ENCODE results near the gene LMBRD2. TPM values are rescaled to one million over a fixed set of nuclear protein-coding genes. Genes with fewer than 3 reads are reported as not detected.

LMBRD2 gene
- total RNA-seq, 1 experiment from 2014 or later: 5.6 TPM

DNA sequence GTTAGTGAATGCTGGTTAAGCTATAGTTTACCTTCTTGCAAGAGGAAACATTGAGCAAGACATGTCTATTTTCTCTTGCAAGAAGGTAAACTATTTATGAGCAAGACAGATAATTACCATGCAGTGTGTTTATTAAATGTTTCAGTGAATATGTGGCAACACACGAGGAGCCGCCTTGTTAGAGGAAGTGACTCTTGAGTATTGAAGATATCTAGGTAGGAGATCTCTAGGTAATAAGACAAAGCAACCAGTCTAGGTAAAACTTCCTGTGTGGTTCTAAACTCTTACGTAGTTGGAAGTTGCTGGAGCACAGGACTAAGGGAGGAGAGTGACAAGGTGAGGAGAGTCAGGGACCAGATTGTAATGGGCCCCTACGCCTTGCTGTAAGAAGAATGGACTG is 17.1 kb upstream of the LMBRD2 start (continued):
- no peak for TF ChIP-seq IRF2 (CRISPR knock-in tag; IDR thresholded peaks at IDR 0.05; ENCODE audit: borderline replicate concordance, low read depth)

DNA sequence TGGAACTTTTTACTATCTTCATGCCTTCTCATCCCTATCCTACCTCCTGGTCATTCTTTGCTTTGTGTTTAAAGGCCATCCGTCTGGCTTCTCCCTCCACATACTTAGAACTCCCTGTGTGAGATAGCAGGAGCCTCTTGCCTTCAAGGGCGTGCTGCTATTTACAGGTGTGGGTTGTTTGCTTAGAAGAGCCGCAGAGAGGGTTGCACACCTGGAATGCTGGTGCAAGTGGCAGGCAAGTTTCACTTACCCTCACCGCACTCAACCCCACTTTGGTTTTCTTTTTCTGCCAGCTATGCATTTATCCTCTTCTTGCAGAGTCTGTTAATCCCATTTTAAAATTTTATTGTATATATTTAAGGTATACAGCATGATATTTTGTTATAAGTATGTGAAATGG is 12.8 kb upstream of the LMBRD2 start:
- H3K36me3 Mint-ChIP-seq: peaks cover 66% of the 10 kb centered on the region
- no peak for ATAC-seq
- POLR2A ChIA-PET: no interaction called here

More for the DNA sequence above, 12.8 kb upstream of the LMBRD2 start:
- DNase-seq (ENCODE audit: low spot score): no peak
- no peaks in the 10 kb centered on the region for H3K9me3 Mint-ChIP-seq
- CTCF ChIA-PET: no interaction called here
- TF ChIP-seq, protein P1, sequence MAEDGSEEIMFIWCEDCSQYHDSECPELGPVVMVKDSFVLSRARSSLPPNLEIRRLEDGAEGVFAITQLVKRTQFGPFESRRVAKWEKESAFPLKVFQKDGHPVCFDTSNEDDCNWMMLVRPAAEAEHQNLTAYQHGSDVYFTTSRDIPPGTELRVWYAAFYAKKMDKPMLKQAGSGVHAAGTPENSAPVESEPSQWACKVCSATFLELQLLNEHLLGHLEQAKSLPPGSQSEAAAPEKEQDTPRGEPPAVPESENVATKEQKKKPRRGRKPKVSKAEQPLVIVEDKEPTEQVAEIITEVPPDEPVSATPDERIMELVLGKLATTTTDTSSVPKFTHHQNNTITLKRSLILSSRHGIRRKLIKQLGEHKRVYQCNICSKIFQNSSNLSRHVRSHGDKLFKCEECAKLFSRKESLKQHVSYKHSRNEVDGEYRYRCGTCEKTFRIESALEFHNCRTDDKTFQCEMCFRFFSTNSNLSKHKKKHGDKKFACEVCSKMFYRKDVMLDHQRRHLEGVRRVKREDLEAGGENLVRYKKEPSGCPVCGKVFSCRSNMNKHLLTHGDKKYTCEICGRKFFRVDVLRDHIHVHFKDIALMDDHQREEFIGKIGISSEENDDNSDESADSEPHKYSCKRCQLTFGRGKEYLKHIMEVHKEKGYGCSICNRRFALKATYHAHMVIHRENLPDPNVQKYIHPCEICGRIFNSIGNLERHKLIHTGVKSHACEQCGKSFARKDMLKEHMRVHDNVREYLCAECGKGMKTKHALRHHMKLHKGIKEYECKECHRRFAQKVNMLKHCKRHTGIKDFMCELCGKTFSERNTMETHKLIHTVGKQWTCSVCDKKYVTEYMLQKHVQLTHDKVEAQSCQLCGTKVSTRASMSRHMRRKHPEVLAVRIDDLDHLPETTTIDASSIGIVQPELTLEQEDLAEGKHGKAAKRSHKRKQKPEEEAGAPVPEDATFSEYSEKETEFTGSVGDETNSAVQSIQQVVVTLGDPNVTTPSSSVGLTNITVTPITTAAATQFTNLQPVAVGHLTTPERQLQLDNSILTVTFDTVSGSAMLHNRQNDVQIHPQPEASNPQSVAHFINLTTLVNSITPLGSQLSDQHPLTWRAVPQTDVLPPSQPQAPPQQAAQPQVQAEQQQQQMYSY (CRISPR knock-in tag; IDR thresholded peaks at IDR 0.05): no peak
- TF ChIP-seq ZNF416 (CRISPR knock-in tag; IDR thresholded peaks at IDR 0.05): no peak
- no peak for TF ChIP-seq CREB1 (CRISPR knock-in tag; IDR thresholded peaks at IDR 0.05)
- no peak for TF ChIP-seq ELF4 (CRISPR knock-in tag; IDR thresholded peaks at IDR 0.05; ENCODE audit: low read depth)
- TF ChIP-seq NR2C2 (CRISPR knock-in tag; IDR thresholded peaks at IDR 0.05): no peak
- TF ChIP-seq, protein P2, sequence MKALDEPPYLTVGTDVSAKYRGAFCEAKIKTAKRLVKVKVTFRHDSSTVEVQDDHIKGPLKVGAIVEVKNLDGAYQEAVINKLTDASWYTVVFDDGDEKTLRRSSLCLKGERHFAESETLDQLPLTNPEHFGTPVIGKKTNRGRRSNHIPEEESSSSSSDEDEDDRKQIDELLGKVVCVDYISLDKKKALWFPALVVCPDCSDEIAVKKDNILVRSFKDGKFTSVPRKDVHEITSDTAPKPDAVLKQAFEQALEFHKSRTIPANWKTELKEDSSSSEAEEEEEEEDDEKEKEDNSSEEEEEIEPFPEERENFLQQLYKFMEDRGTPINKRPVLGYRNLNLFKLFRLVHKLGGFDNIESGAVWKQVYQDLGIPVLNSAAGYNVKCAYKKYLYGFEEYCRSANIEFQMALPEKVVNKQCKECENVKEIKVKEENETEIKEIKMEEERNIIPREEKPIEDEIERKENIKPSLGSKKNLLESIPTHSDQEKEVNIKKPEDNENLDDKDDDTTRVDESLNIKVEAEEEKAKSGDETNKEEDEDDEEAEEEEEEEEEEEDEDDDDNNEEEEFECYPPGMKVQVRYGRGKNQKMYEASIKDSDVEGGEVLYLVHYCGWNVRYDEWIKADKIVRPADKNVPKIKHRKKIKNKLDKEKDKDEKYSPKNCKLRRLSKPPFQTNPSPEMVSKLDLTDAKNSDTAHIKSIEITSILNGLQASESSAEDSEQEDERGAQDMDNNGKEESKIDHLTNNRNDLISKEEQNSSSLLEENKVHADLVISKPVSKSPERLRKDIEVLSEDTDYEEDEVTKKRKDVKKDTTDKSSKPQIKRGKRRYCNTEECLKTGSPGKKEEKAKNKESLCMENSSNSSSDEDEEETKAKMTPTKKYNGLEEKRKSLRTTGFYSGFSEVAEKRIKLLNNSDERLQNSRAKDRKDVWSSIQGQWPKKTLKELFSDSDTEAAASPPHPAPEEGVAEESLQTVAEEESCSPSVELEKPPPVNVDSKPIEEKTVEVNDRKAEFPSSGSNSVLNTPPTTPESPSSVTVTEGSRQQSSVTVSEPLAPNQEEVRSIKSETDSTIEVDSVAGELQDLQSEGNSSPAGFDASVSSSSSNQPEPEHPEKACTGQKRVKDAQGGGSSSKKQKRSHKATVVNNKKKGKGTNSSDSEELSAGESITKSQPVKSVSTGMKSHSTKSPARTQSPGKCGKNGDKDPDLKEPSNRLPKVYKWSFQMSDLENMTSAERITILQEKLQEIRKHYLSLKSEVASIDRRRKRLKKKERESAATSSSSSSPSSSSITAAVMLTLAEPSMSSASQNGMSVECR (CRISPR knock-in tag; IDR thresholded peaks at IDR 0.05; ENCODE audit: borderline replicate concordance): no peak
- TF ChIP-seq, protein P3, sequence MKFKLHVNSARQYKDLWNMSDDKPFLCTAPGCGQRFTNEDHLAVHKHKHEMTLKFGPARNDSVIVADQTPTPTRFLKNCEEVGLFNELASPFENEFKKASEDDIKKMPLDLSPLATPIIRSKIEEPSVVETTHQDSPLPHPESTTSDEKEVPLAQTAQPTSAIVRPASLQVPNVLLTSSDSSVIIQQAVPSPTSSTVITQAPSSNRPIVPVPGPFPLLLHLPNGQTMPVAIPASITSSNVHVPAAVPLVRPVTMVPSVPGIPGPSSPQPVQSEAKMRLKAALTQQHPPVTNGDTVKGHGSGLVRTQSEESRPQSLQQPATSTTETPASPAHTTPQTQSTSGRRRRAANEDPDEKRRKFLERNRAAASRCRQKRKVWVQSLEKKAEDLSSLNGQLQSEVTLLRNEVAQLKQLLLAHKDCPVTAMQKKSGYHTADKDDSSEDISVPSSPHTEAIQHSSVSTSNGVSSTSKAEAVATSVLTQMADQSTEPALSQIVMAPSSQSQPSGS (CRISPR knock-in tag; IDR thresholded peaks at IDR 0.05; ENCODE audit: borderline replicate concordance, low read depth): no peak
- TF ChIP-seq, protein P4, sequence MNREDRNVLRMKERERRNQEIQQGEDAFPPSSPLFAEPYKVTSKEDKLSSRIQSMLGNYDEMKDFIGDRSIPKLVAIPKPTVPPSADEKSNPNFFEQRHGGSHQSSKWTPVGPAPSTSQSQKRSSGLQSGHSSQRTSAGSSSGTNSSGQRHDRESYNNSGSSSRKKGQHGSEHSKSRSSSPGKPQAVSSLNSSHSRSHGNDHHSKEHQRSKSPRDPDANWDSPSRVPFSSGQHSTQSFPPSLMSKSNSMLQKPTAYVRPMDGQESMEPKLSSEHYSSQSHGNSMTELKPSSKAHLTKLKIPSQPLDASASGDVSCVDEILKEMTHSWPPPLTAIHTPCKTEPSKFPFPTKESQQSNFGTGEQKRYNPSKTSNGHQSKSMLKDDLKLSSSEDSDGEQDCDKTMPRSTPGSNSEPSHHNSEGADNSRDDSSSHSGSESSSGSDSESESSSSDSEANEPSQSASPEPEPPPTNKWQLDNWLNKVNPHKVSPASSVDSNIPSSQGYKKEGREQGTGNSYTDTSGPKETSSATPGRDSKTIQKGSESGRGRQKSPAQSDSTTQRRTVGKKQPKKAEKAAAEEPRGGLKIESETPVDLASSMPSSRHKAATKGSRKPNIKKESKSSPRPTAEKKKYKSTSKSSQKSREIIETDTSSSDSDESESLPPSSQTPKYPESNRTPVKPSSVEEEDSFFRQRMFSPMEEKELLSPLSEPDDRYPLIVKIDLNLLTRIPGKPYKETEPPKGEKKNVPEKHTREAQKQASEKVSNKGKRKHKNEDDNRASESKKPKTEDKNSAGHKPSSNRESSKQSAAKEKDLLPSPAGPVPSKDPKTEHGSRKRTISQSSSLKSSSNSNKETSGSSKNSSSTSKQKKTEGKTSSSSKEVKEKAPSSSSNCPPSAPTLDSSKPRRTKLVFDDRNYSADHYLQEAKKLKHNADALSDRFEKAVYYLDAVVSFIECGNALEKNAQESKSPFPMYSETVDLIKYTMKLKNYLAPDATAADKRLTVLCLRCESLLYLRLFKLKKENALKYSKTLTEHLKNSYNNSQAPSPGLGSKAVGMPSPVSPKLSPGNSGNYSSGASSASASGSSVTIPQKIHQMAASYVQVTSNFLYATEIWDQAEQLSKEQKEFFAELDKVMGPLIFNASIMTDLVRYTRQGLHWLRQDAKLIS (CRISPR knock-in tag; IDR thresholded peaks at IDR 0.05; ENCODE audit: borderline replicate concordance): no peak
- no peaks in the 10 kb centered on the region for H3K27me3 Mint-ChIP-seq (ENCODE audit: low read depth)
- H3K4me3 Mint-ChIP-seq: no peak overlapping the region
- no peak overlapping the region for H3K27ac Mint-ChIP-seq
- no peaks in the 10 kb centered on the region for H3K4me1 Mint-ChIP-seq

All from WTC11 (cell line).